Gastroesophageal sphincter (tissue), 4 donors: ENCODE data around the gene RAB22A. TPM values are rescaled to one million over a fixed set of nuclear protein-coding genes. Genes with fewer than 3 reads are reported as not detected.

ENCODE experiments used
- total RNA-seq, 4 donors: library from RNA; depleted of rRNA; stranded (reverse); fragments of >200 nt; gene quantifications; one replicate each; pipeline ENCODE4 v1.1.0, GENCODE V29; 2016

Gene RAB22A
- total RNA-seq, 4 donors from 2014 or later: 23.2 to 26.8 (median 25.6) TPM

Other genes starting within 250 kb of the RAB22A start
- not detected for gene ANKRD60, start 81.1 kb upstream of the RAB22A start, total RNA-seq
- gene VAPB, start 79.5 kb downstream of the RAB22A start, total RNA-seq: 10 to 100 TPM; 30.4 to 43.1 (median 35.9) TPM
- 1 to 10 TPM in 2 of 4 donors, under 1 TPM in 2; 0.40 to 1.1 (median 0.88) TPM for gene APCDD1L, start 205.7 kb downstream of the RAB22A start, total RNA-seq